Keratinocyte (primary cell): Measurements from ENCODE around the gene WNT3.

Source experiments
- EZH2 ChIP-seq: IDR thresholded peaks from one replicate; pipeline ENCODE4 v1.6.1; 2012; ENCODE audit warnings: inconsistent platforms, mild to moderate bottlenecking, low read length, moderate library complexity
- TF ChIP-seq, protein P1 (sequence below), 3 experiments: IDR thresholded peaks in 1 of 3; conservative IDR thresholded peaks in 1 of 3; optimal IDR thresholded peaks in 1 of 3; 2 replicates in 2 of 3; 3 replicates in 1 of 3; pipeline versions ENCODE3 to v1.5.1; 2011; ENCODE audit warnings: low read length in 3 of 3, mild to moderate bottlenecking in 3 of 3, moderate library complexity in 2 of 3, control low read depth in 1 of 3, inconsistent platforms in 1 of 3; ENCODE audit not compliant: insufficient read depth in 2 of 3; ENCODE audit errors: extremely low read depth in 1 of 3

DNA sequence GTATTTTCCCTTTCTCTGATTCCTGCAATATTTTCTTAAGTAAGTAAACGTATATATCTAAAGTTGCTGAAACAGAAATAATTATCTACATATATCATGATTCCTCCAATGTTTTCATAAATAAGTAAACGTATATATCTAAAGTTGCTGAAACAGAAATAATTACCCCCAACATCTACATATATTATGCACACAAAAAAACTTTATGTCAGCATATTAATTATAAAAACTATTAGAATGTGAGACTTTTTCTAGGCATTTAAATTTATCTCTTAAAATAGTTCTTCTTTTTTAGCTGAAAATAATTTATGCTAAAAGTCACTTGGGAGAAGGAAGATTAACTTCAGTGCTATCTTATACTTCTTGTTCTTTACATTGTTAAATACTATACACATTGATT is 88.5 kb downstream of the WNT3 start:
- TF ChIP-seq, protein P1, sequence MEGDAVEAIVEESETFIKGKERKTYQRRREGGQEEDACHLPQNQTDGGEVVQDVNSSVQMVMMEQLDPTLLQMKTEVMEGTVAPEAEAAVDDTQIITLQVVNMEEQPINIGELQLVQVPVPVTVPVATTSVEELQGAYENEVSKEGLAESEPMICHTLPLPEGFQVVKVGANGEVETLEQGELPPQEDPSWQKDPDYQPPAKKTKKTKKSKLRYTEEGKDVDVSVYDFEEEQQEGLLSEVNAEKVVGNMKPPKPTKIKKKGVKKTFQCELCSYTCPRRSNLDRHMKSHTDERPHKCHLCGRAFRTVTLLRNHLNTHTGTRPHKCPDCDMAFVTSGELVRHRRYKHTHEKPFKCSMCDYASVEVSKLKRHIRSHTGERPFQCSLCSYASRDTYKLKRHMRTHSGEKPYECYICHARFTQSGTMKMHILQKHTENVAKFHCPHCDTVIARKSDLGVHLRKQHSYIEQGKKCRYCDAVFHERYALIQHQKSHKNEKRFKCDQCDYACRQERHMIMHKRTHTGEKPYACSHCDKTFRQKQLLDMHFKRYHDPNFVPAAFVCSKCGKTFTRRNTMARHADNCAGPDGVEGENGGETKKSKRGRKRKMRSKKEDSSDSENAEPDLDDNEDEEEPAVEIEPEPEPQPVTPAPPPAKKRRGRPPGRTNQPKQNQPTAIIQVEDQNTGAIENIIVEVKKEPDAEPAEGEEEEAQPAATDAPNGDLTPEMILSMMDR (optimal IDR thresholded peaks at IDR 0.05 in 1 of 3, IDR thresholded peaks at IDR 0.05 in 1 of 3, conservative IDR thresholded peaks at IDR 0.05 in 1 of 3; ENCODE audit: extremely low read depth in 1 of 3, insufficient read depth in 2 of 3, low read length in 3 of 3) = no peak
- TF ChIP-seq EZH2 = no peak
